Suppressor macrophage treated with lipopolysaccharide for 4 hours (primary cell): ENCODE measurements around the gene ZNF32.
A peak's percentile ranks its signal among the peaks of the same experiment; 100 is the strongest.
"Not testable (repeated sequence)": the region's sequence is repeated elsewhere in the genome, so short reads cannot be mapped to it uniquely, and the experiment has no call there.

Experiments used
- DNase-seq: peaks from one replicate; pipeline ENCODE4 v3.0.0-alpha.2; 2020

ZNF32 gene

GRCh38 chr10:43623351-43623750 is 25.3 kb downstream of the ZNF32 start:
- peak; percentile 16 for DNase-seq

GRCh38 chr10:43622038-43622437 is 26.6 kb downstream of the ZNF32 start:
- DNase-seq = no peak

GRCh38 chr10:43619368-43619767 is 29.3 kb downstream of the ZNF32 start:
- no peak for DNase-seq

- DNase-seq = no peak
Observed at GRCh38 chr10:43616697-43617370, 31.8 kb downstream of the ZNF32 start.

GRCh38 chr10:43610636-43611035 is 38.0 kb downstream of the ZNF32 start:
- no peak for DNase-seq

GRCh38 chr10:43607199-43607573 is 41.5 kb downstream of the ZNF32 start:
- DNase-seq = no peak

GRCh38 chr10:43606323-43607198 is 42.1 kb downstream of the ZNF32 start, which contains the start of gene ZNF485:
ZNF485 (plus strand) TSS chr10:43606438; CDS start chr10:43607051, 613 bp downstream.
- peak; percentile 52 for DNase-seq

GRCh38 chr10:43605850-43606322 is 42.8 kb downstream of the ZNF32 start:
- DNase-seq = no peak

GRCh38 chr10:43601576-43601975 is 47.1 kb downstream of the ZNF32 start:
- DNase-seq = not testable (repeated sequence)

GRCh38 chr10:43599333-43599732 is 49.3 kb downstream of the ZNF32 start:
- no peak for DNase-seq

GRCh38 chr10:43598446-43598845 is 50.2 kb downstream of the ZNF32 start:
- DNase-seq = no peak

GRCh38 chr10:43596546-43596945 is 52.1 kb downstream of the ZNF32 start:
- peak; percentile 35 for DNase-seq

GRCh38 chr10:43595739-43596298 is 52.9 kb downstream of the ZNF32 start:
- DNase-seq = peak; percentile 16

GRCh38 chr10:43594944-43595589 is 53.6 kb downstream of the ZNF32 start:
- DNase-seq = peak; percentile 71
